Stimulated activated CD4-positive, alpha-beta T cell treated with anti-CD3 and anti-CD28 coated beads, Interleukin-1b, Interleukin-23, amount 100 ng/mL, for 4 hours (primary cell): ENCODE measurements around the gene KRT32.
"Not testable (repeated sequence)": the region's sequence is repeated elsewhere in the genome, so short reads cannot be mapped to it uniquely, and the experiment has no call there.

ENCODE experiments used
- DNase-seq, 2 donors: peaks; one replicate each; pipeline ENCODE4 v3.0.0-alpha.2; 2020; ENCODE audit warnings: low read depth in 2 of 2

KRT32 gene

DNA sequence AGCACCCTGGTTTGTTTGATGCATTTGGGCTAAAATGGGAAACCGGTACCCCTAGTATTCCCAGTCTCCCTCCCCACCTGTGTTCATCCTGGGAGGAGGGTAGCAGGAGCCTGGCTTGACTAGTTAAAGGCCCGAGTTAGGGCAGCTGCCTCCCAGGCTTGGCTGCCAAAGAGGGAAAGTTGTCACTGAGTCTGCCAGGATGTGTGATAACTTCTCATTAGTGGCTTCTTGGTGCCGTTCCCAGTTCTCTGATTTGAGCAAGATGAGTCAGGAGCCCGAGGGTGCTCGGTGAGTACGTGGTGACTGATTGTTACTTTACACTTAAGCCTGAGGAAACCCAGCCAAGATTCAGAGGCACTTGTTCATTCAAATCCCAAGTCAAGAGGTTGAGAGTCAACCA, 2.5 kb downstream of the KRT32 start:
- no peak for DNase-seq

DNA sequence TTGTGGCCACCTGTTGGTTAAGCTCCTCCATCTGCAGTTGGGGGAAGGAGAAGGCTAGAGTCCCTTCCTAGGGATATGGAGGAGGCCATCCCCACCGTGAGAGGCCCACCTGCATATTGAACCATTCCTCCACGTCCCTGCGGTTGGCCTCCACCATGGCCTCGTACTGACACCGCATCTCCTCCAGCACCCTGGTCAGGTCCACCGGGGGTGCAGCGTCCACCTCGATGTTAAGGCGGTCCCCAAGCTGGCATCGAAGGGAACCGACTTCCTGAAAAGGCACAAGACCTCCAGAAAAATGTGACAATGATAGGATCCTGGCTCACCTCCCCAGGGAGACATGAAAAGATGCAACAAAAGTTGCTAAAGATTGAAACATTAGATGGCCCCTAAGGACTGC, 3.0 kb downstream of the KRT32 start:
- DNase-seq = no peak

DNA sequence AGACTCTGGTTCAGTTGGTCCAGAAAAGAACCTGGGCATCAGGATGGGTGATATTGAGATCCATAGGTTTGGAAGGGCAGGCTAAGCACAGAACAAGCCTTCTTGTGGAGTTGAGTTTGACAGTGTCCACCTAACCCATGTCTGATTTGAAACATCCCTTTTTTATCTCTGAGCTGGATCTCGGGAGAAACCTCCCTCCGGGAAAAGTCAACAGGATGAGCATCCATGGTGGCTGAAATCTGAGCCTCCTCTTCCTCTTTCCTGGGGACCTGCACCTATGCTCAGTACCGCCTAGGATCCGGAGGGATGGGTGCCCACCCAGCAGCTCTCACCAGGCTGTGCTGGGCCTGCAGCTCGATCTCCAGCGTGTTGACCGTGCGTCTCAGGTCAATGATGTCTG, 3.4 kb downstream of the KRT32 start:
- DNase-seq = no peak

DNA sequence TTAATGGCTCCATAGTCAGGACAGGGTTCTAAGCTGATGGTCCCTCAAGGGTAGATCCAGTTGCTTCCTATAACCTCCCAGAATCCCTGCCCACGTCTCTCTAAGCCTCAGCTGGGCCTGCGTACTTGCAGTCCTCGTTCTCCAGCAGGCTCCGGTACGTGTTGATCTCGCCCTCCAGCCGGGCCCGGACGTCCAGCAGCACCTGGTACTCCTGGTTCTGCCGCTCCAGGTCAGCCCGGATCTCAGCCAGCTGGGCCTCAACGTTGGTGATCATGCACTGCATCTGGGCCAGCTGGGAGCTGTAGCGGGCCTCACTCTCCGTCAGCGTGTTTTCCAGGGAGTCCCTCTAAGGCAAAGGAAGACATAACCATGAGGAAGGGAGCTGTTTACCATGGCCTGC, 4.5 kb downstream of the KRT32 start:
- no peak for DNase-seq

DNA sequence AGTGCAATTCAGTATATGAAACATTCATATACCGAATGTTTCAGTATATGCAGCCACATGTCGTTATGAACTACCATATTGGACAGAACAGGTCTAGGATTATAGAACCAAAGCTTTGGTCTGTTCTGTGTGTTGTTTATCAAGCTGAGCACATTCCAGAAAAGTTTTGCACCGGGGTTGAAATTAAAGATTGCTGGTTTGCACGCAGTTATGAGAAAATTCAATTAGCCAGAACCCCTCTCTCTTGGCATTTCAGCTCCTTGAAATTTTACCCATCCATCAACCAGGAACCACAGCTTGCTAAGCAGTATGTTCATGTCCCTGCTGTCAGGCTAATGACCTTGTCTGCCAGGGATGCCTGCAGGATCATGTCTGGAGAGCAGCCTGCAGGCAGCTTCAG, 9.5 kb downstream of the KRT32 start:
- no peak for DNase-seq

DNA sequence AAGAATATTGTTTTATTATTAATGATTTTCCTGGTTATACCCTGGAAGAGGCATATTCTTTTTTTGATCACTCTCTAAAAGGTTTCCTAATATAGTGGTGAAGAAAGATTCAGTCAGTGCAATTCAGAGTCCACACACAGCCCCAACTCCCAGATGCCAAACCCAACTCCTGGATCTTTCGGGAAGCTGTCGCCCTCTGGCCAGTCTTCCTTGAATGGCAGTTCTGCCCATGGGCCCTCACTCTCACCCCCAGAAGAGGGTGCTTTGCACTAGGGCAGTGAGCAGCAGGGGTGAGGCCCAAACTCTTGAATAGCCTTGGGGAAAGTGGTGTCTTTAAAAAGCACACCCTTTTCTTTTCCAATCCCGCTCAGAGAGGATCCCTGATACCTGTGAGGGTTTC, 11.0 kb downstream of the KRT32 start:
- DNase-seq = no peak

DNA sequence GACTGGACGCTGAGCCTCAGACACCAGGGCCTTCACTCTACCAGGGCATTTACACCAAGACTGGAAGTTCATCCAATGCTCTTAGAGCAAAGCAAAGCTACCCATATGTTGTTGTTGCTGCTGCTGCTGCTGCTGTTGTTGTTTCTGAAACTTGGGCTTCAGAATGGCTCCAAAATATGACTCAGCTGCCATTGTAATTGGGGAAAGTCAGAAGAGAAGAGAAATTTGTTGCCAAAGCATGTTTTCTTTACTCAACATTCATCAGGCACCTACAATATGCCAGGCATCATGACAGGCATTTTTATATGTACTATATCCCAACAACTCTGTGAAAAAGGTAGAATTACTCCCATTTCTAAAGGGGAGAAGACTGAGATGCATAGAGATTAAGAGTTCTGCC, 11.9 kb downstream of the KRT32 start:
- no peak for DNase-seq

DNA sequence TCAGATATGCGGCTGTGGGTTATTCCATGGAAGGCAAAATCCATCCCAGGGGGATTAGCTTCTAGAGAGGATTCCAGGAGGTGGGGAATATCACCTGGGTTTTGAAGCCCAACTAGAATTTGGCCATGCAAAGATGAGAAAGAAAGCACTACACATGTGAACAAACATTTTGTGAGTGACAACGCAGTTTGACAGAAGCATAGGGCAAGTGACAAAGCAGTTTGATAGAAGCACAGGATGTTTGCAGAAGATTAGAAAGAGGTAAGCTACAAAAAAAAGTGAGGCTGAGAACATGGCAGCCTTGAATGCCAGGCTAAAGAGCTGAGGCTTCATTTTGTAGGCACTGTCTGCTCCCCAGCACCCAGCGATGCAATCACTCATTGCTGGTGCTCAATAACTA, 14.1 kb downstream of the KRT32 start:
- no peak for DNase-seq

DNA sequence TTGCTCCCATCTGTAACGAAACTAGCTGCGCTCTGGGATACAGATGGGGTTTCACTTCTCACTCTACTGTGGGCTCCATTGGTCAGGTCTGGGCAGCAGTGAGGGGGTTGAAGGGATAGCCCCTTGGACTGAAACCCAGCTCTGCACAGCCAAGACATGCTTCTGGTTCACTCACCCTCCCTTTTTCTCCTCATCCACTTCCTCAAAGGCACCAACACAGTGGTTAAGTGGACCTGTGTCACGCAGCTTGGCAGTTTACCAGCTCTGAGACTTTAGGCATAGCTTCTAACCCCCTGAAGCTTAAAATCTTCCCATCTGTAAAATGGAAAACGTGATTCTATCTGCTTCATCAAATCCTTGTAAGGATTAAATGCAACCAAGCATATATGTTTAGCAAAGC, 14.9 kb downstream of the KRT32 start:
- no peak for DNase-seq

DNA sequence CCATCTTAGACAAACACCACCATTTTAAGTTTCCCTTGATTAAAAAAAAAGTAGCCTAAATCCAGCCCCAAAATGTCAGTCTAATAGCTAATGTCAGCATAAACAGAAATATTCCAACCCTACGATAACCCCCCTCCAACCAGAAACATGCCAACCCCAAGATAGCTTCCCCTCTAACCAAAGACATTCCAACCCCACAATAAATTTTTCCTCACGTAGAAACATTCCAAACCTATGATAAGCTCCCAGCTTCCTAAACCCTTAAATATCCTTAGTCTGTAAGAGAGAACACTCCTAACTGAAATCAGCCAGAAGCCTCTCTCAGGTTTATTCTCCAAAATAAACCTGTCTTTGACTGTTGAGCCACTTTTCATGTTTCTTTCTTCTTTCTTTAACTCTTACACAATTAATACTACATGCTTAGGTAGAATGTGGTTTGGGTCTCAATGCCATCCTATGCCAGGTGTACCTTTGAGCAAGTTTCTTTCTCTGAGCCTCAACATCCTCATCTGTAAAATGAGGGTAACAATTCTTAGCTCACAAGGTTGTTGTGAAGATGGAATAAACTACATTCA, 15.9 kb downstream of the KRT32 start:
- DNase-seq = no peak

DNA sequence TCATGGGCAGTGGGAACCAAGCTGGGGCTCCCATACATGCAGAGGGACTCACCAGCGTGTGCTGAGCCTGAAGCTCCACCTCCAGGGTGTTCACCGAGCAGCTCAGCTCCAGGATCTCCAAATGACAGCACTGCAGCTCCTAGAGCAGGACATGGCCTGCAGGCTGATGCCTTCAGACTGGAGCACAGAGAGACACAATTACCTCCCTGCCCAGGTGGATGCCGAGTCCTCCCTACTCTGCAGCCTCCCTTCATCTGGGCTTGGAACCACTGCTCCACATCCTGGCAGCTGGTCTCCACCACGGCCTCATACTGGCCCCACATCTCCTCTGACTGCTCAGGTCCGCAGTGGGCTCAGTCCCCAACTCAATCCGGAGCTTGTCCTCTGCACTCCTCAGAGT, 18.2 kb downstream of the KRT32 start:
- no peak for DNase-seq

DNA sequence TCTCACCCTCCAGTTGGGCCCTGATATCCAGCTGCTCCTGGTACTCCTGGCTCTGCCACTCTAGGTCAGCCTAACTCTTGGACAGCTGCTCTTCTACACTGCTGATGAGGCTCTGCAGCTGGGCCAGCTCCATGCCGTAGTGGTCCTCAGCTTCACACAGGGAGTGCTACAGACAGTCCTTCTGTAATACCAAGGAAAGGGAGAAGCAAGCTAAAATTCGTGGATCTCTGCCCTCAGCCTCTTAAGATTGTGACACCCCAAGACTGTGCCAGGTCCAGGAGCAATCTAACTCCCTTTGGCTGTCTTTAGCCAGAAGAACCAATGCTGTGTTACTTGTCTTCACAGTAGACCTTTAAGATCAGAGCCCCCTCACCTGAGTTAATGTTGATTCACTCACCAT, 18.7 kb downstream of the KRT32 start:
- no peak for DNase-seq

DNA sequence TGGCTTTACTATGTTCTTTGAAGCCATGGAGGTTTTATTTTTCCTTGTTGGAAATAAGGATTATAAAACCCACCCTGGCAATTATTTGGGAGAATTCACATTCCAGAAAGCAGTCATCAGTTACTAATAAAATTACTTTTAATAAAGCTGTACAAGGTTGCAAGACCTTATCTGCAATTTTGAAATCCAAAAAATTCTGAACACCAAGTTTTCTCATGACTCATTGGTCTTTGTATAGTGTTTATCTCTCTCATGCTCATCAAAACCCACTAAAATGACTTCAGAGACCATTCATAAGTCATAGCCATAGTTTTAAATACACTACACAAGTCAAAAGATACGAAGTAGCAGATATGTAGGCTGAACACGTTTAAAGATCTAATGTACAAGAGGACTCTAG, 20.4 kb downstream of the KRT32 start:
- DNase-seq = no peak

DNA sequence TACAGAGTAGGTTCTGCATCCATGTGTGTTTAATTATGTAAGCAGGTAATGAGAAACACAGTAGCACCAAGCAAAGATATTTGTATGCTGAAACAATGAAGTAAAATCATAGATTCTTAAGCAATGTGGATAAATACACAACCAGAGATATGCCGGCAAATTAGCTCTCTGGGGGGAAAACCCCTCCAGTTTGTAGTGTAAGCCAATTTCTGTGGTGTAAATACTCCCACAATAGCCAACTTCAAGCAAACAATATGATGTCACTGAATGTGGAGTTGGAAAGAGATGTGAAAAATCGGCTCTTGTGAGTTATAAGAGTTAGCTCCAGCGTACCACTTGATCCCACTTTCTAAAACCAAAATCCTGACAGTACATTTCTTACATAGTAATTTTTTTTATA, 22.5 kb downstream of the KRT32 start:
- no peak for DNase-seq

DNA sequence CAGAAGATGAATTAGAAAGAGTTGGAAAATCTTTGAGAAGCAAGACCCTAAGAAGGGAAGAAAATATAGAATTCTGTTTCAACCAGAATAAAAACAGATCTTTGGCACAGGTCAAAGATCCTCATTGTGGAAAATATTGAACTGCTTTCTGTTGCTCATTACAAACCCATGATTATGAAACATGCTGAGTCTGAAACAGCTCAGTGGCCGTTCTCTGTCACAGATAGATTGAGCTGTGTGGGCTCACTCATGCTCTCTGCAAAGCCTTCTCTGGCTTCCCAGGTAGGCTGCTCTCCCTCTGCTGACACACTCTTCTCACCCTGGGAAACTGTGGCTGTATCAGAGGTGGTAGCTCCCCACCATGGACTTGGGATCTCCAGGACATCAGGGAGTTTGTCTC, 23.0 kb downstream of the KRT32 start:
- DNase-seq = no peak

DNA sequence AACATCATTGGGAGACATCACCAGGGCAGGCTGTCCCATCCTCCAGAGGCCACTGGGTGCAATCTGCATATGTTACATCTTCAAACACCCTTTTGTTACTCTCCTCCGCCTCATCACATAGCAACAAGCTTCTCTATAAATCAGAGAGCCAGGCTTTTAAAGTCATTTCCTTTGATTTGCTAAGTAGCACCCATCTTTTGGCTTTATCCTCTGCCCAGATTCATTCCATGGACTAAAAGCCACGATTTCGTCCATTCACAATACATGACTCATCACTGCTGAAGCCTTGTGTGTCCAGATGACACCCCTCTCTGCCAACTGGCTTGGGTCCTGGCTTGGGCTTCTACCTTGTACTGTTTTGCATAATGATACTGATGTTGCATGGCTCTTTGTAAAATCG, 24.4 kb downstream of the KRT32 start:
- DNase-seq = no peak

DNA sequence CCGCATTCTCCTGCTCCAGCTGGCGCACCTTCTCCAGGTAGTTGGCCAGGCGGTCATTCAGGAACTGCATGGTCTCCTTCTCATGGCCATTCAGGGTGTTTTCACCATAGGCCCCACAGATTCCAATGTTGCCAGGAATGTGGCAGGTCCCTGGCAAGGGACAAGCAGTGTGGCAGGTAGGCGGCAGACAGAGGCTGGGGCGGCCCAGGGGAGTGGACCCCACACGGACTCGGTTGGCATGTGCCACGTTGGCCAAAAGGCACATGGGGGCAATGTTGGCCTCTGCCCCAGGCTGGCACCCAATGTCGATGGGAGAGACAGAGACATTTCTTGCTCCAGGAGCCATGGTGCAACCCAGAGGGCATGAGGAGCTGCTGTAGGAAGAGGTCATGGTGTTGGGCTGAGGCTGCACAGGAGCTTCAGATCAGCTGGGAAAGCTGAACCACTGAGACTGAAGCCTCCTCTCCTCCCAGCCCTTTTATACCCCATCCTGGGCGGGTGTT, 26.6 kb downstream of the KRT32 start, which contains the start of gene KRT38:
KRT38 (minus strand) TSS at position 453 of the 503 bp plus-strand sequence; CDS start at position 391, 62 bp downstream.
- DNase-seq = no peak

DNA sequence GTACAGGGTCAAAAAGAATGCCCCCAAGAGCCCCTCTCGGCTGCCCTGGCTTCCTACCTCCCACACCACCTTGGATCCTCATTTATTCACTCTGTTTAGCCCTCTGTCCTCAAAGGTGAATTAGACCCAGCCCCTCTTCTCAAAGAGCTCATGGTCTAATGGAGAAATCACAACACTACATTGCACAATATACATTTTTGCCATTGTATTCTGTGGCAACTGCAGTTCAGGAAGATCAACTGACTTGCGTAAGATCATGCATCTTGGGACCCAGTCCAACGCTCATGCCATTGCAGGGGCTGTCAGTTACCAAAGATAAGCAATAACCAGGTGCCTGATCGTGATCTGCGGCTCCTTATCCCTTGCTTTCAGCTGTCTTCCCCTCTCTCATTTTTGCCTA, 27.8 kb downstream of the KRT32 start:
- no peak for DNase-seq

DNA sequence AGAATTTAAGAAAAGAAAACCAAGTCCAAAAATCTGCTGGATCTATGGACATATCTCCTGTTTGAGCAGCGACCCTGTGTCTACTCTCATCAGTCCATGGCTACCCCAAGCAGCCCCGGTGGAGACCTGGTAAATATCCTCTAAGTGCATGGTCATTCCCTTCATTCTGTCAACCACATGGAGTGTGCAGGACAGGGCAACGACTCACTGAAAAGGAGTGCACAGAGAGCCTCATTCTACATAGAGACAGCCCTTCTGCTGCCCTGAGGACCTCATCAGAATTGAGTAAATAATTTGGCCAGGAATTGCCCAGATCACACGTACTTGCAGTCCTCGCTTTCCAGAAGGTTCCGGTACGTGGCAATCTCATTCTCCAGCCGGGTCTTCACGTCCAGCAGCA, 29.4 kb downstream of the KRT32 start:
- no peak for DNase-seq

DNA sequence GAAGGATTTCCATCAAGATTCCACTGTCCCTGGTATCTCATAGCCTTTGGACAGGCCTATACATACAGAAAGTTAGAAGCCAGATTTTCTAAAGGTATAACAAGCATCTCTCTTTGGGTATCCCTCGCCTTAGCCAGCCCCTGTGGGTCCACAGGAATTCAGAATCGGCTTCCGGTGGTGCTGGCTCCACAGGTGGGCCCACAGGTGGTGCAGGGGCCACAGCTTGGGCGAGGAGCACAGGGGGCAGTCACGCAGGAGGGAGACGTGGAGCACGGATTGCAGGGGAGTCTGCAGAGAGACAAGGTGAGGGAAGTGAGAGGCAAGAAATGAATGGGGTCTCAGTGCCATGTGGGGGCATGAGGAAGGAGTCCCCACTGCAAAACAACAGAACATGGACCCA, 29.9 kb downstream of the KRT32 start:
- DNase-seq = no peak

DNA sequence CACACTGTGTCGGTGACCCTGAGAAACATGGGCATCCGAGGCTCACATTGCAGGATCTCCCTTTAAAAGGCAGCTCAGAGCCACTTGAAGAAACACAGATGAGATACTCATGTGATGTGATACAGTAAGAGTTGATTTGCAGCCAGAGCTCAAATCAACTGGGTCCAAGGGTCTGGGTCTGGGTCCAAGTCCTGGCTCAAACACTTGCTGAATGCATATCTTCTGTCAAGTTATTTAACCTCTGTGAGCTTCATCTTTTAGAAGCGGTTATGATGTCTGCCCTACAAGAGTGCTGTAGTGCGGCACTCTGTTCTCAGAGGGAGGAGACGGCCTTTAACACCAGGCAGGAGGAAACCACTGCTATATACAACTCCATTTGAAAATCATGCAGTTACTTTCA, 32.8 kb downstream of the KRT32 start:
- DNase-seq = no peak

DNA sequence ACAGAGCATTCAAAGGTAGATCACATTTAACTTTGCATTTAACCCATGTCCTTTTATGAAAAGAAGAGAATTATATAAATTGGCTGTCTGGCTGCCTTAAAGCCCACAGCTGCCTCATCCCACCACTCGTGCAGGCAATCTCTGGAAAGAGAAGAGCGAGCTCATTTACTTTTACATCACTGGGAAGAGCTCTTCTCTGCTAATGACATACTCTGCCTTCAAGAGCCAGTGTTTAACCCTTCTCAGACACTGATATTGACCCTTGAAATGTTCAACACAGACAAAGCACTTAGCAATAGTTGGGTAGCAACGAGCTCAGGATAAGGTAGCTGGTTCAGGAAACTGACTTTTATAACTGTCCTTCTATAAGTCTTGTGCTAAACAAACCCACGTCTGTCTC, 33.2 kb downstream of the KRT32 start:
- DNase-seq = no peak

DNA sequence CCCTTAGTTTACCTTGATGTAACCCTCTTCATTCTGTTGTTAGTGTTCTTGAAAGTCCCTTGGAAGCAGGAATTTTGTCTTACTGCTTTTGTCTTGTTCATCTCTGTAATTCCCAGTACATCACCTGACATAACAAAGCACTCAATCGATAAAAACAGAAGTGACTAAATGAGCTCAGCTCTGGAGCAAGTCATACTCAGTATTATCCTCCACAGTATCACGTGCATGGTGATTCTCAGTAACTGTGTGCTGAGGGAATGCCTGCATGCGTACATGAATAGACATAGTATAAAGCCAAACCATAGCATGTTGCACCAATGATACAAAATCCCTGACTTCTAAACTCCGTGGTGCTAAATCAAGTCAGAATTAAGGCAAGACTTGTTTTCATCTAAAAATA, 33.6 kb downstream of the KRT32 start:
- DNase-seq = no peak

DNA sequence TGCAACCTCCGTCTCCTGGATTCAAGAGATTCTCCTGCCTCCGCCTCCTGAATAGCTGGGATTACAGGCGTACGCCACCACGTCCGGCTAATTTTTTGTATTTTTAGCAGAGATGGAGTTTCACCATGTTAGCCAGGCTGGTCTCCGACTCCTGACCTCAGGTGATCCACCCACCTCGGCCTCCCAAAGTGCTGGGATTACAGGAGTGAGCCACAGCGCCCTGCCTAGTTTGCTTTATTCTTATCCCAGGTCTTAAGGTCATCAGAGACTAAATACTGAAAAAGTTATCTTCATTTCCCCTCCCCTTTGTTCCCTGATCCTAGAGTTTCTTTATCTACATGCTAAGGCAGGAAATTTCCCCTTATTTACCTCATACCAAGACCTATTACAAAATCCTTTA, 36.8 kb downstream of the KRT32 start:
- DNase-seq = not testable (repeated sequence)
